Fibroblast of lung (primary cell): ENCODE measurements around the gene NEURL1B. TPM values are rescaled to one million over a fixed set of nuclear protein-coding genes. Genes with fewer than 3 reads are reported as not detected.

Experiments
- DNase-seq, 2 donors: peaks; one replicate each; pipeline versions ENCODE4 v3.0.0 to v3.0.0-alpha.2; 2010; ENCODE audit warnings: low read depth in 2 of 2
- H2AFZ ChIP-seq: 2 replicates; pipeline ENCODE4 v1.5.1; 2012; ENCODE audit warnings: low read length, control low read depth, inconsistent platforms
- H3K27ac ChIP-seq: 2 replicates; pipeline ENCODE4 v1.5.1; 2011; ENCODE audit warnings: low read length, control low read depth; ENCODE audit not compliant: insufficient read depth
- H3K27me3 ChIP-seq: 2 replicates; pipeline ENCODE4 v1.5.1; 2011; ENCODE audit warnings: mild to moderate bottlenecking, low read length; ENCODE audit not compliant: control insufficient read depth, insufficient read depth
- H3K36me3 ChIP-seq: 2 replicates; pipeline ENCODE4 v1.5.1; 2011; ENCODE audit warnings: low read length; ENCODE audit not compliant: control insufficient read depth, insufficient read depth
- H3K4me1 ChIP-seq: 2 replicates; pipeline ENCODE4 v1.5.1; 2011; ENCODE audit warnings: low read length; ENCODE audit not compliant: control insufficient read depth, insufficient read depth; ENCODE audit errors: extremely low read depth
- H3K4me2 ChIP-seq: 2 replicates; pipeline ENCODE4 v1.5.1; 2011; ENCODE audit warnings: low read length, control low read depth; ENCODE audit not compliant: insufficient read depth; ENCODE audit errors: extremely low read depth
- H3K4me3 ChIP-seq, 4 experiments: fragments of 200-600 bp in 1 of 4; sonication (generic) in 1 of 4; replicated peaks in 1 of 4; 2 replicates each; pipeline ENCODE4 v1.5.1; 2011 to 2016; ENCODE audit warnings: low read length in 4 of 4, low read depth in 3 of 4, mild to moderate bottlenecking in 3 of 4, control low read depth in 2 of 4, inconsistent platforms in 1 of 4, mixed read lengths in 1 of 4; ENCODE audit not compliant: insufficient read depth in 1 of 4; ENCODE audit errors: control extremely low read depth in 1 of 4
- H3K79me2 ChIP-seq: 2 replicates; pipeline ENCODE4 v1.5.1; 2012; ENCODE audit warnings: mild to moderate bottlenecking, low read length, inconsistent platforms; ENCODE audit not compliant: control insufficient read depth, insufficient read depth
- H3K9ac ChIP-seq: 2 replicates; pipeline ENCODE4 v1.5.1; 2011; ENCODE audit warnings: mild to moderate bottlenecking, low read length, control low read depth; ENCODE audit not compliant: insufficient read depth
- H3K9me3 ChIP-seq: 2 replicates; pipeline ENCODE4 v1.5.1; 2012; ENCODE audit warnings: low read depth, low read length; ENCODE audit not compliant: control insufficient read depth, insufficient read depth
- H4K20me1 ChIP-seq: 2 replicates; pipeline ENCODE4 v1.5.1; 2011; ENCODE audit warnings: low read length; ENCODE audit not compliant: control insufficient read depth, insufficient read depth; ENCODE audit errors: extremely low read depth
- CTCF ChIP-seq, 2 donors: IDR thresholded peaks in 1 of 2; conservative IDR thresholded peaks in 1 of 2; 1 replicate in 1 of 2; 2 replicates in 1 of 2; pipeline ENCODE4 v1.5.1; 2011 to 2012; ENCODE audit warnings: low read length in 2 of 2, control low read depth in 1 of 2, inconsistent platforms in 1 of 2, low read depth in 1 of 2, mild to moderate bottlenecking in 1 of 2
- EZH2 ChIP-seq: IDR thresholded peaks from 2 replicates; pipeline ENCODE4 v1.5.1; 2012; ENCODE audit warnings: low read length, control low read depth, mild to moderate bottlenecking; ENCODE audit errors: missing control alignments
- polyA plus RNA-seq, 2 donors: library from polyadenylated mRNA; depleted of rRNA in 1 of 2; stranded (reverse) in 1 of 2; unstranded in 1 of 2; fragments of >200 nt; gene quantifications; 2 replicates each; pipeline ENCODE4 v1.2.1, GENCODE V29; 2011 to 2012; ENCODE audit warnings: missing spikeins in 1 of 2
- total RNA-seq: library from RNA; depleted of rRNA; stranded (reverse); fragments of >200 nt; gene quantifications from 2 replicates; pipeline ENCODE4 v1.2.1, GENCODE V29; 2014

NEURL1B gene
- total and polyA plus RNA-seq, 2 donors (not counting 1 experiment from before 2014, with no cell fraction given): 5.0 to 6.1 TPM

DNA sequence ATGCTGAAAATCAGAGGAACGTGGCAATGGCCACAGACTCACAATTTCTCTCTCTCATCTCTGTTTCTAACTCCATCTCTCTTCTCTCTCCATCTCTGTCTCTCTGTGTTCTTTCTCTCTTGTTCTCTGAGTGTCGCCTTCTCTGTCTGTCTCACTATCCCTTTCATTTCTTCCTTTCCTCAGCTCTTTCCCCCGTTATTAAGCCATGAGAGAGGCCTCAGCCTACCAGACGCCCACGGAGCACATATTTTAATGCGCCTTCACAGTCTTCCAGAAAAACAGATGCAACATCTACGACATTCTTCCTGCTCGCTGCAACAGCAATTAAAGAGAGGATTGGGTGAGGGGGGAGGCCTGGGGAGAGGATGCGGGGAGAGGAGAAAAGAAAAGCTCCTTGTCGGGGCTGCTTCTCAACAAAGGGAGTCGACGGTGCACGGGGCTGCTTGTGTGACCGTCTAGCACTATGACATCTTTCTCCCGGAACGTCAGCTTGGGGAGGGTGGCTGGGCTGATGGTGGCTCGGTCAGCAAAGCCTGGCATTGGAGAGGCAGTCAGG is 37.7 kb upstream of the NEURL1B start:
- no peaks in the 10 kb centered on the region for H3K9me3 ChIP-seq
- H4K20me1 ChIP-seq: no peaks in the 10 kb centered on the region
- H3K79me2 ChIP-seq: no peaks in the 10 kb centered on the region
- H3K9ac ChIP-seq: no peak overlapping the region
- H3K27me3 ChIP-seq: peaks cover 2% of the 10 kb centered on the region
- H3K4me1 ChIP-seq: peaks cover 5% of the 10 kb centered on the region
- H2AFZ ChIP-seq: peak overlapping the region; percentile 70
- H3K36me3 ChIP-seq: no peaks in the 10 kb centered on the region
- H3K4me3 ChIP-seq: no peak overlapping the region
- peak overlapping the region; percentile 0 for H3K27ac ChIP-seq
- no peak for TF ChIP-seq EZH2
- no peak for TF ChIP-seq CTCF (conservative IDR thresholded peaks at IDR 0.05 in 1 of 2, IDR thresholded peaks at IDR 0.05 in 1 of 2; ENCODE audit: low read depth in 1 of 2, low read length in 2 of 2)
- DNase-seq: peak; percentile 24 to 49
- peak overlapping the region; percentile 82 for H3K4me2 ChIP-seq

DNA sequence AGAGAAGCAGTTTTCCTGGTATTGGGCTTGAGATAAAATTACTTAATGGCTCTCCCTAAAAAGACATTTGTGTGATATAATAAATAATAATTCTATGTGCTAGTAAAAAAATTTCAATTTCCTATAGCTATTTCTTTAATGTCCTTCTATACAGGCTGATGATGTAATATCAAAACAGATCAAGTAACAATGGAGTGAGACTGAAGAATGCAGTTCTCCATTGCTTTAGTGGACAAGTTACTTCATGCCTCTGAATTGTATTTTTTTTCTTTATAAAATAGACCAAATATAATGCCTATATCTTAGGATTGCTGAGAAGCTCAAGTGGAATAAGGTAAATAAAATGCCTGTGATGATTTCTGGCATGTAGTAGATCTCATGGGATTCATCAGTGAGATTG is 35.6 kb upstream of the NEURL1B start:
- peaks cover 5% of the 10 kb centered on the region for H3K27me3 ChIP-seq
- no peak overlapping the region for H2AFZ ChIP-seq
- H3K36me3 ChIP-seq: no peaks in the 10 kb centered on the region
- no peaks in the 10 kb centered on the region for H3K9me3 ChIP-seq
- no peak for TF ChIP-seq EZH2
- no peak for TF ChIP-seq CTCF (conservative IDR thresholded peaks at IDR 0.05 in 1 of 2, IDR thresholded peaks at IDR 0.05 in 1 of 2; ENCODE audit: low read depth in 1 of 2, low read length in 2 of 2)
- no peaks in the 10 kb centered on the region for H4K20me1 ChIP-seq
- H3K4me1 ChIP-seq: peaks cover 5% of the 10 kb centered on the region
- H3K9ac ChIP-seq: no peak overlapping the region
- no peak overlapping the region for H3K4me3 ChIP-seq
- H3K79me2 ChIP-seq: no peaks in the 10 kb centered on the region
- H3K4me2 ChIP-seq: no peak overlapping the region
- DNase-seq: no peak
- no peak overlapping the region for H3K27ac ChIP-seq

DNA sequence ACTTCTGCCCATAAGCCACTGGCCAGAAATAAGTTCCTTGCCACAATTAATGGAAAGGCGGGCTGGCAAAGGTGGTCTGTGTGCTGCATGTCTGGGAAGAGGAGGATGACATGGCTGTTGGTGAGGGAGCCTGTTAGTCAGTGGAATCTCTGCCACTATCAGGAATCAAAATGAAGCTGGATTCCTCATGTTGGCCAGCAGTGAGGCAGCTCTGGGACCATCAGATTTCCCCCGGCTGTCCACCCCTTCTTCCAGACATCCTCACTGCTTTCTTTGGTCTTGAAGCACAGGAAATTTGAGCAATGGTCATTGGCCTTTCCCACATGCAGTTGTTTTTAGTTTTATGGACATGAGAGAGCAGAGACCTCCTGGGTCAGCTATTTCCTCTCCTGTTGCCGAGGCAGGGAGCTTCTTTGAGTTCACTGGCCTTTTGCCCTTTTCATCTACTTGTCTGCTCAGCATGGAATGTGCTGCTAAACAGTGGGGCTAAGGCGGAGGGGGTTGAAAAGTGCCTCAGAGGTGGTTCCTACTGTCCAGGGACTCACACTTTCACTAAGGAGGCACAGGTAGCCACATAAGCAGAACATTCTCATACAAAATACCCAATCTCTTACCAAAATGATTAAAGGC is 34.8 kb upstream of the NEURL1B start:
- H3K36me3 ChIP-seq: no peaks in the 10 kb centered on the region
- H3K4me2 ChIP-seq: no peak overlapping the region
- H3K27ac ChIP-seq: no peak overlapping the region
- H3K4me1 ChIP-seq: peaks cover 5% of the 10 kb centered on the region
- DNase-seq: no peak
- no peak overlapping the region for H3K4me3 ChIP-seq
- H3K9me3 ChIP-seq: no peaks in the 10 kb centered on the region
- H4K20me1 ChIP-seq: no peaks in the 10 kb centered on the region
- H2AFZ ChIP-seq: no peak overlapping the region
- H3K79me2 ChIP-seq: no peaks in the 10 kb centered on the region
- TF ChIP-seq CTCF (conservative IDR thresholded peaks at IDR 0.05 in 1 of 2, IDR thresholded peaks at IDR 0.05 in 1 of 2; ENCODE audit: low read depth in 1 of 2, low read length in 2 of 2) (no peak), EZH2 (no peak)
- H3K9ac ChIP-seq: no peak overlapping the region
- peaks cover 5% of the 10 kb centered on the region for H3K27me3 ChIP-seq
